Liver (tissue), 9 donors: ENCODE measurements around the gene KRT16. TPM values are rescaled to one million over a fixed set of nuclear protein-coding genes. Genes with fewer than 3 reads are reported as not detected.

Experiments
- DNase-seq: peaks from one replicate; pipeline ENCODE4 v3.0.0-alpha.2; 2017; ENCODE audit warnings: low spot score
- H3K27ac ChIP-seq, 2 donors: one replicate each; pipeline ENCODE4 v1.7.0; 2013; ENCODE audit warnings: inconsistent platforms in 2 of 2, low read length in 2 of 2, control low read depth in 1 of 2, low read depth in 1 of 2, mild to moderate bottlenecking in 1 of 2
- H3K27me3 ChIP-seq, 4 donors: one replicate each; pipeline versions ENCODE4 v1.6.1 to v1.7.0; 2013; ENCODE audit warnings: low read length in 3 of 4, inconsistent platforms in 1 of 4, mild to moderate bottlenecking in 1 of 4, moderate library complexity in 1 of 4; ENCODE audit not compliant: control insufficient read depth in 4 of 4, insufficient read depth in 4 of 4
- H3K36me3 ChIP-seq, 4 donors: one replicate each; pipeline versions ENCODE4 v1.6.1 to v1.7.0; 2013; ENCODE audit warnings: low read length in 3 of 4, mild to moderate bottlenecking in 3 of 4, low read depth in 1 of 4, moderate library complexity in 1 of 4; ENCODE audit not compliant: control insufficient read depth in 4 of 4, insufficient read depth in 3 of 4
- H3K4me1 ChIP-seq, 4 donors: one replicate each; pipeline versions ENCODE4 v1.6.1 to v1.7.0; 2013; ENCODE audit warnings: low read length in 3 of 4, mild to moderate bottlenecking in 3 of 4, moderate library complexity in 1 of 4; ENCODE audit not compliant: control insufficient read depth in 4 of 4, insufficient read depth in 4 of 4
- H3K4me3 ChIP-seq, 3 donors: one replicate each; pipeline versions ENCODE4 v1.6.1 to v1.7.0; 2013; ENCODE audit warnings: low read length in 3 of 3, control low read depth in 1 of 3, low read depth in 1 of 3, mild to moderate bottlenecking in 1 of 3
- H3K9ac ChIP-seq, 2 donors: one replicate each; pipeline ENCODE4 v1.7.0; 2013; ENCODE audit warnings: low read length in 2 of 2, mild to moderate bottlenecking in 2 of 2, moderate library complexity in 2 of 2, control low read depth in 1 of 2, low read depth in 1 of 2
- H3K9me3 ChIP-seq, 4 donors: one replicate each; pipeline versions ENCODE4 v1.6.1 to v1.7.0; 2013; ENCODE audit warnings: low read length in 3 of 4; ENCODE audit not compliant: control insufficient read depth in 4 of 4
- ATF3 ChIP-seq: IDR thresholded peaks from 2 replicates; pipeline ENCODE4 v1.6.1; 2016; ENCODE audit warnings: antibody characterized with exemption
- CTCF ChIP-seq: fragments of 150-350 bp; IDR thresholded peaks from 2 replicates; pipeline ENCODE4 v1.5.1; 2017; ENCODE audit warnings: improper control_type of control experiment, low read depth, low read length; ENCODE audit not compliant: missing input control
- EGR1 ChIP-seq, 2 donors: IDR thresholded peaks; 2 replicates each; pipeline ENCODE4 v1.6.1; 2016 to 2018; ENCODE audit warnings: antibody characterized with exemption in 2 of 2, low read depth in 2 of 2
- FOXA1 ChIP-seq: IDR thresholded peaks from 2 replicates; pipeline ENCODE4 v1.6.1; 2016; ENCODE audit warnings: antibody characterized with exemption
- FOXA2 ChIP-seq: IDR thresholded peaks from 2 replicates; pipeline ENCODE4 v1.6.1; 2016; ENCODE audit warnings: antibody characterized with exemption
- GABPA ChIP-seq, 2 donors: IDR thresholded peaks in 1 of 2; conservative IDR thresholded peaks in 1 of 2; 2 replicates each; pipeline ENCODE4 v1.6.1; 2016; ENCODE audit warnings: antibody characterized with exemption in 2 of 2, mild to moderate bottlenecking in 1 of 2, moderate library complexity in 1 of 2
- HNF4A ChIP-seq, 2 donors: conservative IDR thresholded peaks; 2 replicates each; pipeline ENCODE4 v1.6.1; 2016; ENCODE audit warnings: antibody characterized with exemption in 2 of 2, mild to moderate bottlenecking in 2 of 2
- HNF4G ChIP-seq: IDR thresholded peaks from 2 replicates; pipeline ENCODE4 v1.6.1; 2016; ENCODE audit warnings: antibody characterized with exemption
- JUND ChIP-seq, 2 donors: IDR thresholded peaks; 2 replicates each; pipeline ENCODE4 v1.6.1; 2016; ENCODE audit warnings: antibody characterized with exemption in 2 of 2
- MAX ChIP-seq: IDR thresholded peaks from 2 replicates; pipeline ENCODE4 v1.6.1; 2016; ENCODE audit warnings: antibody characterized with exemption
- NR2F2 ChIP-seq: IDR thresholded peaks from 2 replicates; pipeline ENCODE4 v1.6.1; 2016; ENCODE audit warnings: antibody characterized with exemption
- RAD21 ChIP-seq, 2 donors: IDR thresholded peaks; 2 replicates each; pipeline ENCODE4 v1.6.1; 2016; ENCODE audit warnings: antibody characterized with exemption in 2 of 2, mild to moderate bottlenecking in 2 of 2
- RXRA ChIP-seq, 2 donors: IDR thresholded peaks; 2 replicates each; pipeline ENCODE4 v1.6.1; 2017 to 2018; ENCODE audit warnings: antibody characterized with exemption in 2 of 2, mild to moderate bottlenecking in 1 of 2
- SP1 ChIP-seq: IDR thresholded peaks from 2 replicates; pipeline ENCODE4 v1.6.1; 2018; ENCODE audit warnings: antibody characterized with exemption, mild to moderate bottlenecking
- TAF1 ChIP-seq: conservative IDR thresholded peaks from 2 replicates; pipeline ENCODE4 v1.6.1; 2016; ENCODE audit warnings: antibody characterized with exemption, mild to moderate bottlenecking
- YY1 ChIP-seq: IDR thresholded peaks from 2 replicates; pipeline ENCODE4 v1.6.1; 2016; ENCODE audit warnings: antibody characterized with exemption, mild to moderate bottlenecking
- WGBS: extraction: QIAGEN DNeasy Blood & Tissue Kit; methylation state at CpG from one replicate; pipeline ENCODE4 v1.1.7; 2013; 5-methylcytosine and 5-hydroxymethylcytosine counted together
- polyA plus RNA-seq, 2 donors: library from polyadenylated mRNA; stranded (reverse) in 1 of 2; unstranded in 1 of 2; fragments of 200-250 nt in 1 of 2; fragments of >200 nt in 1 of 2; fragmentation: Nextera tagmentation in 1 of 2; extraction: Ambion mirVana in 1 of 2; gene quantifications; one replicate each; pipeline versions ENCODE4 v1.2.1 to v1.2.3, GENCODE V29; 2013 to 2015
- total RNA-seq, 2 donors: library from RNA; depleted of rRNA; stranded (reverse); fragments of >200 nt; gene quantifications; one replicate each; pipeline ENCODE4 v1.2.3, GENCODE V29; 2014
- TF ChIP-seq, protein P1 (sequence below): IDR thresholded peaks from 2 replicates; pipeline ENCODE4 v1.6.1; 2016; ENCODE audit warnings: antibody characterized with exemption, mild to moderate bottlenecking
- TF ChIP-seq, protein P2 (sequence below): IDR thresholded peaks from 2 replicates; pipeline ENCODE4 v1.6.1; 2016; ENCODE audit warnings: antibody characterized with exemption
- donor health status: healthy.
- donor health status: healthy.
- donor health status: healthy.
- donor health status: healthy.
- donor health status: healthy.

Gene KRT16
- total and polyA plus RNA-seq, 4 donors: not detected

DNA sequence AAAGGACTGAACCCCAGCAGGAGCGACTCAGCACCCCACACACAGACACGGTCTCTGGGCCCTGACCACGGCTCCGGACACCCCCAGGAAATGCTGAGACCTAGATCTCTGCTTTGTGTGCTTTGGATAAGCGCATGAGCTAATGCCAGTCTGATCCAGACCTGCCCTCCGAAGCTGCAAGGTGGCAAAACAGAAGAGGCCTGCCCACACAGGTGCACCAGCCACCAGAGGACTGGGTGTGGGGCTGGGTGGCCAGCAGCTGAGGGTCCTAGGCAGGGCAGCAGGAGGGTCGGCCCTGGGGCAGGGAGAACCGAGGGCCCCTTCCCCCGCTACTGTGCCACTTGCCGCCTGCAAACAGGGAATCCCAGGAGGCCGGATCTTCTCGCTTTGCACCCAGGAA, 45.4 kb upstream of the KRT16 start:
- no peak overlapping the region for H3K4me3 ChIP-seq
- no peak overlapping the region for H3K27ac ChIP-seq
- no peak for TF ChIP-seq JUND (IDR thresholded peaks at IDR 0.05)
- TF ChIP-seq NR2F2: no peak
- no peak for TF ChIP-seq SP1
- TF ChIP-seq ATF3: no peak
- no peak for TF ChIP-seq MAX
- TF ChIP-seq FOXA1: no peak
- TF ChIP-seq HNF4A (conservative IDR thresholded peaks at IDR 0.05): no peak
- no peak for TF ChIP-seq RAD21 (IDR thresholded peaks at IDR 0.05)
- TF ChIP-seq, protein P1, sequence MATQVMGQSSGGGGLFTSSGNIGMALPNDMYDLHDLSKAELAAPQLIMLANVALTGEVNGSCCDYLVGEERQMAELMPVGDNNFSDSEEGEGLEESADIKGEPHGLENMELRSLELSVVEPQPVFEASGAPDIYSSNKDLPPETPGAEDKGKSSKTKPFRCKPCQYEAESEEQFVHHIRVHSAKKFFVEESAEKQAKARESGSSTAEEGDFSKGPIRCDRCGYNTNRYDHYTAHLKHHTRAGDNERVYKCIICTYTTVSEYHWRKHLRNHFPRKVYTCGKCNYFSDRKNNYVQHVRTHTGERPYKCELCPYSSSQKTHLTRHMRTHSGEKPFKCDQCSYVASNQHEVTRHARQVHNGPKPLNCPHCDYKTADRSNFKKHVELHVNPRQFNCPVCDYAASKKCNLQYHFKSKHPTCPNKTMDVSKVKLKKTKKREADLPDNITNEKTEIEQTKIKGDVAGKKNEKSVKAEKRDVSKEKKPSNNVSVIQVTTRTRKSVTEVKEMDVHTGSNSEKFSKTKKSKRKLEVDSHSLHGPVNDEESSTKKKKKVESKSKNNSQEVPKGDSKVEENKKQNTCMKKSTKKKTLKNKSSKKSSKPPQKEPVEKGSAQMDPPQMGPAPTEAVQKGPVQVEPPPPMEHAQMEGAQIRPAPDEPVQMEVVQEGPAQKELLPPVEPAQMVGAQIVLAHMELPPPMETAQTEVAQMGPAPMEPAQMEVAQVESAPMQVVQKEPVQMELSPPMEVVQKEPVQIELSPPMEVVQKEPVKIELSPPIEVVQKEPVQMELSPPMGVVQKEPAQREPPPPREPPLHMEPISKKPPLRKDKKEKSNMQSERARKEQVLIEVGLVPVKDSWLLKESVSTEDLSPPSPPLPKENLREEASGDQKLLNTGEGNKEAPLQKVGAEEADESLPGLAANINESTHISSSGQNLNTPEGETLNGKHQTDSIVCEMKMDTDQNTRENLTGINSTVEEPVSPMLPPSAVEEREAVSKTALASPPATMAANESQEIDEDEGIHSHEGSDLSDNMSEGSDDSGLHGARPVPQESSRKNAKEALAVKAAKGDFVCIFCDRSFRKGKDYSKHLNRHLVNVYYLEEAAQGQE: no peak
- no peak for TF ChIP-seq GABPA (IDR thresholded peaks at IDR 0.05 in 1 of 2, conservative IDR thresholded peaks at IDR 0.05 in 1 of 2)
- TF ChIP-seq RXRA (IDR thresholded peaks at IDR 0.05): no peak
- TF ChIP-seq, protein P2, sequence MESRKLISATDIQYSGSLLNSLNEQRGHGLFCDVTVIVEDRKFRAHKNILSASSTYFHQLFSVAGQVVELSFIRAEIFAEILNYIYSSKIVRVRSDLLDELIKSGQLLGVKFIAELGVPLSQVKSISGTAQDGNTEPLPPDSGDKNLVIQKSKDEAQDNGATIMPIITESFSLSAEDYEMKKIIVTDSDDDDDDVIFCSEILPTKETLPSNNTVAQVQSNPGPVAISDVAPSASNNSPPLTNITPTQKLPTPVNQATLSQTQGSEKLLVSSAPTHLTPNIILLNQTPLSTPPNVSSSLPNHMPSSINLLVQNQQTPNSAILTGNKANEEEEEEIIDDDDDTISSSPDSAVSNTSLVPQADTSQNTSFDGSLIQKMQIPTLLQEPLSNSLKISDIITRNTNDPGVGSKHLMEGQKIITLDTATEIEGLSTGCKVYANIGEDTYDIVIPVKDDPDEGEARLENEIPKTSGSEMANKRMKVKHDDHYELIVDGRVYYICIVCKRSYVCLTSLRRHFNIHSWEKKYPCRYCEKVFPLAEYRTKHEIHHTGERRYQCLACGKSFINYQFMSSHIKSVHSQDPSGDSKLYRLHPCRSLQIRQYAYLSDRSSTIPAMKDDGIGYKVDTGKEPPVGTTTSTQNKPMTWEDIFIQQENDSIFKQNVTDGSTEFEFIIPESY: no peak
- TF ChIP-seq EGR1 (IDR thresholded peaks at IDR 0.05; ENCODE audit: low read depth in 2 of 2): no peak
- TF ChIP-seq HNF4G: no peak
- no peak for TF ChIP-seq CTCF
- no peak for TF ChIP-seq YY1
- TF ChIP-seq FOXA2: no peak
- TF ChIP-seq TAF1: no peak
- H3K36me3 ChIP-seq: no peaks in the 10 kb centered on the region
- WGBS: 90% methylated on average over 12 of the region's 12 CpGs
- no peaks in the 10 kb centered on the region for H3K9me3 ChIP-seq
- no peak overlapping the region for H3K9ac ChIP-seq
- no peaks in the 10 kb centered on the region for H3K27me3 ChIP-seq
- no peaks in the 10 kb centered on the region for H3K4me1 ChIP-seq
- no peak for DNase-seq
